CD14-positive monocyte (primary cell): Measurements from ENCODE around the gene IFI27. TPM values are rescaled to one million over a fixed set of nuclear protein-coding genes. Genes with fewer than 3 reads are reported as not detected.

Source experiments
- DNase-seq, 3 donors: peaks; one replicate each; pipeline ENCODE4 v3.0.0-alpha.2; 2011 to 2022
- H2AFZ ChIP-seq: 2 replicates; pipeline ENCODE4 v1.6.0; 2012; ENCODE audit warnings: mild to moderate bottlenecking, low read depth, low read length, inconsistent platforms; ENCODE audit not compliant: insufficient read depth, poor library complexity, severe bottlenecking
- H3K27ac ChIP-seq, 2 donors: 1 replicate in 1 of 2; 2 replicates in 1 of 2; pipeline ENCODE4 v1.5.1; 2012 to 2013; ENCODE audit warnings: low read length in 2 of 2, control low read depth in 1 of 2, inconsistent platforms in 1 of 2, low read depth in 1 of 2, mild to moderate bottlenecking in 1 of 2
- H3K27me3 ChIP-seq, 2 donors: one replicate each; pipeline versions ENCODE4 v1.6.0 to v1.6.1; 2011 to 2013; ENCODE audit warnings: low read length in 2 of 2; ENCODE audit not compliant: control insufficient read depth in 2 of 2, insufficient read depth in 2 of 2
- H3K36me3 ChIP-seq, 2 donors: replicated peaks in 1 of 2; 1 replicate in 1 of 2; 2 replicates in 1 of 2; pipeline versions ENCODE4 v1.5.1 to v1.6.1; 2012 to 2013; ENCODE audit warnings: low read length in 2 of 2, control low read depth in 1 of 2, inconsistent platforms in 1 of 2, mild to moderate bottlenecking in 1 of 2; ENCODE audit not compliant: insufficient read depth in 2 of 2, control insufficient read depth in 1 of 2
- H3K4me1 ChIP-seq, 2 donors: 1 replicate in 1 of 2; 2 replicates in 1 of 2; pipeline versions ENCODE4 v1.5.1 to v1.6.1; 2012 to 2013; ENCODE audit warnings: low read length in 2 of 2, control low read depth in 1 of 2, inconsistent platforms in 1 of 2, mild to moderate bottlenecking in 1 of 2, moderate library complexity in 1 of 2; ENCODE audit not compliant: insufficient read depth in 2 of 2, control insufficient read depth in 1 of 2
- H3K4me2 ChIP-seq: replicated peaks from 2 replicates; pipeline ENCODE3; 2012; ENCODE audit warnings: low read length, moderate library complexity, mild to moderate bottlenecking; ENCODE audit not compliant: poor library complexity, severe bottlenecking; ENCODE audit errors: extremely low read depth
- H3K4me3 ChIP-seq, 3 experiments: fragments of 200-600 bp in 1 of 3; sonication (generic) in 1 of 3; replicated peaks in 1 of 3; 1 replicate in 2 of 3; 2 replicates in 1 of 3; pipeline ENCODE4 v1.5.1; 2011 to 2013; ENCODE audit warnings: low read length in 3 of 3, mild to moderate bottlenecking in 3 of 3, control low read depth in 2 of 3, low read depth in 2 of 3, inconsistent platforms in 1 of 3, moderate library complexity in 1 of 3
- H3K79me2 ChIP-seq: 2 replicates; pipeline ENCODE4 v1.6.0; 2012; ENCODE audit warnings: mild to moderate bottlenecking, control low read depth, inconsistent platforms, low read length, moderate library complexity; ENCODE audit not compliant: insufficient read depth
- H3K9ac ChIP-seq: 2 replicates; pipeline ENCODE4 v1.6.0; 2017; ENCODE audit warnings: low read length, mild to moderate bottlenecking; ENCODE audit not compliant: insufficient read depth, poor library complexity, severe bottlenecking
- H3K9me3 ChIP-seq, 2 donors: replicated peaks in 1 of 2; 1 replicate in 1 of 2; 2 replicates in 1 of 2; pipeline versions ENCODE4 v1.5.1 to v1.6.1; 2012 to 2013; ENCODE audit warnings: low read length in 2 of 2, control low read depth in 1 of 2; ENCODE audit not compliant: control insufficient read depth in 1 of 2, insufficient read depth in 1 of 2
- H4K20me1 ChIP-seq: 2 replicates; pipeline ENCODE4 v1.6.0; 2012; ENCODE audit warnings: mild to moderate bottlenecking, low read length, control low read depth, moderate library complexity; ENCODE audit not compliant: insufficient read depth
- H3K27ac Mint-ChIP-seq, 7 donors: one replicate each; pipeline ENCODE4 v1.8.0; 2020; ENCODE audit warnings: mild to moderate bottlenecking in 7 of 7, mixed read lengths in 7 of 7, moderate library complexity in 6 of 7, inconsistent platforms in 2 of 7
- H3K27me3 Mint-ChIP-seq, 3 donors: one replicate each; pipeline ENCODE4 v1.8.0; 2021 to 2022; ENCODE audit warnings: low read depth in 3 of 3, mild to moderate bottlenecking in 3 of 3, mixed read lengths in 3 of 3, moderate library complexity in 3 of 3, inconsistent platforms in 1 of 3
- H3K36me3 Mint-ChIP-seq, 2 donors: one replicate each; pipeline ENCODE4 v1.8.0; 2020; ENCODE audit warnings: mixed read lengths in 2 of 2, inconsistent platforms in 1 of 2, mild to moderate bottlenecking in 1 of 2
- H3K4me1 Mint-ChIP-seq: one replicate; pipeline ENCODE4 v1.8.0; 2020; ENCODE audit warnings: mild to moderate bottlenecking, mixed read lengths
- H3K4me3 Mint-ChIP-seq, 2 donors: one replicate each; pipeline ENCODE4 v1.8.0; 2020; ENCODE audit warnings: mild to moderate bottlenecking in 2 of 2, mixed read lengths in 2 of 2, moderate library complexity in 1 of 2
- H3K9me3 Mint-ChIP-seq, 7 donors: one replicate each; pipeline ENCODE4 v1.8.0; 2020 to 2022; ENCODE audit warnings: mixed read lengths in 7 of 7, mild to moderate bottlenecking in 6 of 7, moderate library complexity in 6 of 7, inconsistent platforms in 2 of 7
- CTCF ChIP-seq: fragments of 200-600 bp; IDR thresholded peaks from one replicate; pipeline ENCODE4 v1.8.0; 2022; ENCODE audit warnings: antibody characterized with exemption, mild to moderate bottlenecking
- WGBS: methylation state at CpG from one replicate; pipeline ENCODE4 v1.1.5; 2013; ENCODE audit warnings: missing lambda C conversion rate; ENCODE audit not compliant: insufficient coverage; 5-methylcytosine and 5-hydroxymethylcytosine counted together
- intact Hi-C, 2 donors: fragments of 100-400 bp; cut with micrococcal nuclease; formaldehyde crosslinking; loops; one replicate each; pipeline versions ENCODE4 v1.15.0 to v1.15.1; 2023
- polyA plus RNA-seq, 3 donors: library from polyadenylated mRNA; depleted of rRNA in 1 of 3; unstranded in 2 of 3; stranded (reverse) in 1 of 3; fragments of 300-500 nt in 2 of 3; fragments of >200 nt in 1 of 3; fragmentation: Illumina TruSeq in 2 of 3; gene quantifications; 1 replicate in 2 of 3; 2 replicates in 1 of 3; pipeline ENCODE4 v1.2.3, GENCODE V29; 2012 to 2021

The IFI27 gene
- polyA plus RNA-seq, 3 donors, result 3.0 to 3.9 (median 3.3) TPM

DNA sequence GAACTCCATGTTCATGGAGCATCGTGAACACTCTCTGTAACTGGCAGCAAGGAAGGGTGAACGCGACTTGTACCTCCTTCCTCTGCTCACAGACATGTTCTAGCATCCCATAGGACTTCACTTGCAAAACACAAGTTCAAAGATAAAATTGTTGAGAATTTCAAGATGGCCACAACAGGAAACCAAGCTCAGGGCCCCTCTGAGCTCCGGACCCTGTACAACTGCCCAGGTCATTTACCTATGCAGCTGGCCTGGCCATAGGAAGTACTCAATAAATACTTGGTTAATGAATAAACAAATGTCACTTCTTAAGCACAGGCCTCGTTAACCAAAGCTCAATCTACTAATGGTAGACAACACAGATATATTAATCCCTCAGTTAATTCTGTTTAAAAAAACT, 51.9 kb downstream of the IFI27 start:
- 95% methylated on average over 3 of the region's 5 CpGs for WGBS

GRCh38 chr14:94163796-94164195, 53.3 kb downstream of the IFI27 start:
- Histone ChIP-seq H3K9me3 (no peaks in the 10 kb centered on the region), H3K36me3 (no peaks in the 10 kb centered on the region), H3K9ac (no peak overlapping the region), H2AFZ (no peak overlapping the region), H3K4me3 (no peak overlapping the region), H4K20me1 (no peaks in the 10 kb centered on the region), H3K4me2 (no peak overlapping the region), H3K27me3 (no peaks in the 10 kb centered on the region), H3K79me2 (no peaks in the 10 kb centered on the region), H3K4me1 (peaks cover 26 to 30% of the 10 kb centered on the region in 2 donors), H3K27ac (no peak overlapping the region)
- Mint-ChIP-seq H3K4me1 (peaks cover 44% of the 10 kb centered on the region), H3K4me3 (no peak overlapping the region), H3K27ac (peak overlapping the region in 1 of 7 donors; percentile 28), H3K9me3 (peaks cover 0 to 3% (median 0%) of the 10 kb centered on the region in 7 donors), H3K36me3 (no peaks in the 10 kb centered on the region), H3K27me3 (no peaks in the 10 kb centered on the region)
- intact Hi-C loops, result no loop called here
- TF ChIP-seq CTCF, result no peak
- 0% methylated on average over 2 of the region's 5 CpGs for WGBS
- peak in 1 of 3 donors; percentile 24 for DNase-seq

More for the DNA sequence above, 51.9 kb downstream of the IFI27 start:
- peak overlapping the region; percentile 24 for H3K4me2 ChIP-seq
- H3K9me3 ChIP-seq, result no peaks in the 10 kb centered on the region
- no peak overlapping the region for H3K9ac ChIP-seq
- no peak overlapping the region for H2AFZ ChIP-seq
- Mint-ChIP-seq H3K4me1 (peaks cover 51% of the 10 kb centered on the region), H3K27ac (no peak overlapping the region), H3K9me3 (peaks cover 0 to 3% (median 0%) of the 10 kb centered on the region in 7 donors), H3K4me3 (peak overlapping the region in 1 of 2 donors; percentile 42), H3K27me3 (peaks cover 0 to 3% (median 2%) of the 10 kb centered on the region in 3 donors), H3K36me3 (no peaks in the 10 kb centered on the region)
- no peak for DNase-seq
- H3K27me3 ChIP-seq, result no peaks in the 10 kb centered on the region
- intact Hi-C loops, result no loop called here
- no peaks in the 10 kb centered on the region for H4K20me1 ChIP-seq
- no peaks in the 10 kb centered on the region for H3K36me3 ChIP-seq
- H3K4me3 ChIP-seq, result no peak overlapping the region
- H3K79me2 ChIP-seq, result no peaks in the 10 kb centered on the region
- TF ChIP-seq CTCF, result no peak
- H3K27ac ChIP-seq, result no peak overlapping the region
- H3K4me1 ChIP-seq, result peaks cover 26 to 30% of the 10 kb centered on the region in 2 donors
